Adrenal gland (tissue), 12 donors: ENCODE data around the gene ZNF205. TPM values are rescaled to one million over a fixed set of nuclear protein-coding genes. Genes with fewer than 3 reads are reported as not detected.

Source experiments
- DNase-seq, 7 donors: peaks; one replicate each; pipeline ENCODE4 v3.0.0-alpha.2; 2019 to 2020
- H3K27ac ChIP-seq, 5 donors: fragments of 200-600 bp; sonication (generic) in 4 of 5; 1 replicate in 3 of 5; 2 replicates in 2 of 5; pipeline versions ENCODE4 v1.5.1 to v1.8.0; 2016 to 2020; ENCODE audit warnings: mild to moderate bottlenecking in 1 of 5
- H3K27me3 ChIP-seq: fragments of 200-600 bp; 2 replicates; pipeline ENCODE4 v1.8.0; 2021
- H3K36me3 ChIP-seq, 2 donors: fragments of 200-600 bp; replicated peaks in 1 of 2; 1 replicate in 1 of 2; 2 replicates in 1 of 2; pipeline versions ENCODE4 v1.5.1 to v1.8.0; 2018 to 2022
- H3K4me1 ChIP-seq, 2 donors: fragments of 200-600 bp; replicated peaks in 1 of 2; 1 replicate in 1 of 2; 2 replicates in 1 of 2; pipeline versions ENCODE4 v1.5.1 to v1.8.0; 2018 to 2021
- H3K4me3 ChIP-seq, 4 donors: fragments of 200-600 bp; sonication (generic) in 3 of 4; one replicate each; pipeline ENCODE4 v1.5.1; 2016 to 2018
- H3K9me3 ChIP-seq, 3 donors: fragments of 200-600 bp; sonication (generic) in 1 of 3; replicated peaks in 1 of 3; 1 replicate in 2 of 3; 2 replicates in 1 of 3; pipeline versions ENCODE4 v1.5.1 to v1.8.0; 2016 to 2021
- POLR2A ChIP-seq, 2 donors: fragments of 450-650 bp; IDR thresholded peaks; one replicate each; pipeline ENCODE4 v1.6.1; 2017; ENCODE audit warnings: antibody characterized with exemption in 2 of 2, mild to moderate bottlenecking in 2 of 2, moderate library complexity in 1 of 2
- WGBS, 4 donors: extraction: QIAGEN DNeasy Blood & Tissue Kit in 2 of 4; methylation state at CpG; one replicate each; pipeline versions ENCODE4 v1.1.5 to v1.1.7; 2013 to 2017; 5-methylcytosine and 5-hydroxymethylcytosine counted together
- intact Hi-C, 2 donors: fragments of 100-400 bp; cut with DNase I; formaldehyde crosslinking; loops; one replicate each; pipeline versions ENCODE4 v1.14.1 to v1.15.0; 2022 to 2023
- polyA plus RNA-seq, 3 donors: library from polyadenylated mRNA; stranded (reverse); fragments of 200-250 nt in 2 of 3; fragments of 350-450 nt in 1 of 3; fragmentation: Illumina TruSeq in 1 of 3; extraction: RNeasy Lipid Tissue Mini Kit (QIAGEN cat#74804) in 1 of 3; gene quantifications; one replicate each; pipeline ENCODE4 v1.2.3, GENCODE V29; 2013 to 2014
- total RNA-seq, 9 donors: library from RNA; depleted of rRNA in 4 of 9; stranded (reverse); fragments of >200 nt in 4 of 9; fragments of 120-200 nt in 1 of 9; fragmentation: NEBNext Ultra II Directional in 1 of 9; extraction: Animal tissue kit (Norgen Biotek cat#: 25700) in 1 of 9; gene quantifications; one replicate each; pipeline versions ENCODE4 v1.1.0 to v1.2.4, GENCODE V29; 2013 to 2023
- TF ChIP-seq, protein P1 (sequence below), 6 experiments: fragments of 450-650 bp in 4 of 6; fragments of 200-600 bp in 2 of 6; sonication (generic) in 1 of 6; IDR thresholded peaks; 1 replicate in 5 of 6; 2 replicates in 1 of 6; pipeline versions ENCODE4 v1.5.1 to v1.8.0; 2016 to 2021; ENCODE audit warnings: antibody characterized with exemption in 6 of 6, mild to moderate bottlenecking in 2 of 6, moderate library complexity in 1 of 6
- donor health status: healthy with polysubstance abuse.
- donor health status: Bipolar disorder and iron deficiency.
- donor health status: DM: yes; HTN: yes; CAD: no.
- donor health status: DM: no; HTN: no; CAD: no.
- donor health status: DM: no; HTN: no; CAD: no.
- donor health status: DM: yes; HTN: yes; CAD: no.

ZNF205 gene
- total and polyA plus RNA-seq, 12 donors, result 3.8 to 86.1 (median 15.2) TPM

DNA sequence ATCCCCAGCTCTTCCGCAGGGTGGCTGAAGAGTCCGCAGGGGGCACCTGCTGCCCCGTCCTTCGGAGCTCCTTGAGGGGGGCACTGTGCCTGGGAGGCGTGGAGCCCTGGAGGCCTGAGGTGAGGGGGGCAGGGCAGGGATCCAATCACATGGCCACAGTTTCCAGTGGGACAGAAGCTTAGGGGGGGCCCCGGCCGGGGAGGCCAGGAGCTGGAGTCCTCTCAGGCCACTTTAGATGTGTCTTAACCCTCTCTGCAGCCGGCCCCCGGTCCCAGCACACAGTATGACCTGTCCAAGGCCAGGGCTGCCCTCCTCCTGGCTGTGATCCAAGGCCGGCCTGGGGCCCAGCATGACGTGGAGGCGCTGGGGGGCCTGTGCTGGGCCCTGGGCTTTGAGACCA is 33.3 kb downstream of the ZNF205 start:
- DNase-seq, result no peak
- Histone ChIP-seq H3K4me1 (peaks cover 3 to 32% of the 10 kb centered on the region in 2 donors), H3K27ac (no peak overlapping the region), H3K4me3 (no peak overlapping the region), H3K27me3 (no peaks in the 10 kb centered on the region), H3K36me3 (peaks cover 0 to 13% of the 10 kb centered on the region in 2 donors), H3K9me3 (no peaks in the 10 kb centered on the region)
- 58 to 73% (median 65%) methylated on average over 5 to 12 of the region's 12 CpGs for WGBS, 4 donors
- intact Hi-C loops, result no loop called here
- TF ChIP-seq, protein P1, sequence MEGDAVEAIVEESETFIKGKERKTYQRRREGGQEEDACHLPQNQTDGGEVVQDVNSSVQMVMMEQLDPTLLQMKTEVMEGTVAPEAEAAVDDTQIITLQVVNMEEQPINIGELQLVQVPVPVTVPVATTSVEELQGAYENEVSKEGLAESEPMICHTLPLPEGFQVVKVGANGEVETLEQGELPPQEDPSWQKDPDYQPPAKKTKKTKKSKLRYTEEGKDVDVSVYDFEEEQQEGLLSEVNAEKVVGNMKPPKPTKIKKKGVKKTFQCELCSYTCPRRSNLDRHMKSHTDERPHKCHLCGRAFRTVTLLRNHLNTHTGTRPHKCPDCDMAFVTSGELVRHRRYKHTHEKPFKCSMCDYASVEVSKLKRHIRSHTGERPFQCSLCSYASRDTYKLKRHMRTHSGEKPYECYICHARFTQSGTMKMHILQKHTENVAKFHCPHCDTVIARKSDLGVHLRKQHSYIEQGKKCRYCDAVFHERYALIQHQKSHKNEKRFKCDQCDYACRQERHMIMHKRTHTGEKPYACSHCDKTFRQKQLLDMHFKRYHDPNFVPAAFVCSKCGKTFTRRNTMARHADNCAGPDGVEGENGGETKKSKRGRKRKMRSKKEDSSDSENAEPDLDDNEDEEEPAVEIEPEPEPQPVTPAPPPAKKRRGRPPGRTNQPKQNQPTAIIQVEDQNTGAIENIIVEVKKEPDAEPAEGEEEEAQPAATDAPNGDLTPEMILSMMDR (IDR thresholded peaks at IDR 0.05), result no peak
- no peak for TF ChIP-seq POLR2A (IDR thresholded peaks at IDR 0.05)

GRCh38 chr16:3147046-3147756 is 34.8 kb downstream of the ZNF205 start:
- TF ChIP-seq, protein P1 (IDR thresholded peaks at IDR 0.05), result no peak
- TF ChIP-seq POLR2A (IDR thresholded peaks at IDR 0.05), result no peak
- no peak for DNase-seq

DNA sequence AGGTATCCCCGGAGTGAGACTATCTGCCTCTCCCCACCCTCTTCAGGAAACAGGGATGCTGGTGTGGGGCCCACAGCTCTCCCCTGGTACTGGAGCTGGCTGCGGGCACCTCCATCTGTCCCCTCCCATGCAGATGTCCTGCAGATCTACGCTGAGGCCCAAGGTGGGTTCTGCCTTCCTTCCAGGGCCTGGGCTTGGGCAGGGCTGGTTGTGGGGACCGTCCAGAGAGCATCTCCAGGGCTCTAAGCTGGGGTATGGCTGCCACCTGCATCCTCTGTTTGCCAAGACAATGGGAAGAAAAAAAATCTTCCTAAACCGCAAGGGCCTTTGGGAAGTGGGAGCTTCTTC is 35.3 kb downstream of the ZNF205 start:
- no peak overlapping the region for H3K27ac ChIP-seq
- no peaks in the 10 kb centered on the region for H3K27me3 ChIP-seq
- H3K36me3 ChIP-seq, result no peaks in the 10 kb centered on the region
- peaks cover 3 to 48% of the 10 kb centered on the region in 2 donors for H3K4me1 ChIP-seq
- 80 to 93% (median 89%) methylated on average over 3 to 5 of the region's 5 CpGs for WGBS, 4 donors
- intact Hi-C loops, result no loop called here
- TF ChIP-seq POLR2A (IDR thresholded peaks at IDR 0.05), result no peak
- TF ChIP-seq, protein P1 (IDR thresholded peaks at IDR 0.05), result no peak
- no peaks in the 10 kb centered on the region for H3K9me3 ChIP-seq
- DNase-seq, result no peak
- no peak overlapping the region for H3K4me3 ChIP-seq

More at GRCh38 chr16:3147046-3147756, 34.8 kb downstream of the ZNF205 start:
- intact Hi-C loops, result no loop called here
- Histone ChIP-seq H3K4me3 (no peak overlapping the region), H3K9me3 (no peaks in the 10 kb centered on the region), H3K27ac (no peak overlapping the region), H3K4me1 (peaks cover 3 to 45% of the 10 kb centered on the region in 2 donors), H3K27me3 (no peaks in the 10 kb centered on the region), H3K36me3 (no peaks in the 10 kb centered on the region)
- 80 to 91% (median 89%) methylated on average over 5 to 16 of the region's 16 CpGs for WGBS, 4 donors

GRCh38 chr16:3148256-3149192 is 36.1 kb downstream of the ZNF205 start:
- Histone ChIP-seq H3K27ac (no peak overlapping the region), H3K36me3 (no peaks in the 10 kb centered on the region), H3K4me1 (peaks cover 3 to 44% of the 10 kb centered on the region in 2 donors), H3K4me3 (no peak overlapping the region), H3K27me3 (no peaks in the 10 kb centered on the region), H3K9me3 (no peaks in the 10 kb centered on the region)
- no peak for DNase-seq
- intact Hi-C loops, result no loop called here
- TF ChIP-seq, protein P1 (IDR thresholded peaks at IDR 0.05), result no peak
- no peak for TF ChIP-seq POLR2A (IDR thresholded peaks at IDR 0.05)
- WGBS, 4 donors, result 93 to 100% (median 96%) methylated on average over 6 to 13 of the region's 13 CpGs
